HG03039 (cell line): Measurements from ENCODE around the gene SPATA31C2.
"Not testable (repeated sequence)": the region's sequence is repeated elsewhere in the genome, so short reads cannot be mapped to it uniquely, and the experiment has no call there.

Source experiments
- ATAC-seq: cut with Tn5 transposase; IDR thresholded peaks from one replicate; pipeline ENCODE4 v1.9.1; 2021; ENCODE audit warnings: mild to moderate bottlenecking, moderate library complexity; ENCODE audit not compliant: unreplicated experiment

Gene SPATA31C2

DNA sequence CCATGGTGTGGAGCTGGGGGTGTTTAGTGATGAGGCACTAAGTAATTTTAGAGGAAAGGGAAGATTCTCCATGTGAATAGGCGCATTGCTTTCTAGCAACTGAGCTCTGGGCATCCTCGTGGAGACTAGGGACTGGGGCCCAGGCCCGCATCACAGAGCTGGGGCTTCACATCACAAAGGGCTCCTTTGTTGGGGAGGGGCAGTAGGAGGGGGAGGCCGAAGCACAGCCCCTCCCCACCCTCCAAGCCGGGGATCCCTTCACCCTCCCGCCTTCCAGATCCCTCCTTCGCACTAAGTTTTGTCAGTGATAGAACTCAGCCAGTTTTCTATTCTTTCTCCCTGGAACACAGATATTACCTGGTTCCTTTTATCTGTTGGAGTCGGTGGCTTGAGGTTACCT lies at the start of gene SPATA31C2:
SPATA31C2 (minus strand) TSS at position 101 of the 400 bp plus-strand sequence; CDS start at position 72, 29 bp downstream.
- ATAC-seq: not testable (repeated sequence)

DNA sequence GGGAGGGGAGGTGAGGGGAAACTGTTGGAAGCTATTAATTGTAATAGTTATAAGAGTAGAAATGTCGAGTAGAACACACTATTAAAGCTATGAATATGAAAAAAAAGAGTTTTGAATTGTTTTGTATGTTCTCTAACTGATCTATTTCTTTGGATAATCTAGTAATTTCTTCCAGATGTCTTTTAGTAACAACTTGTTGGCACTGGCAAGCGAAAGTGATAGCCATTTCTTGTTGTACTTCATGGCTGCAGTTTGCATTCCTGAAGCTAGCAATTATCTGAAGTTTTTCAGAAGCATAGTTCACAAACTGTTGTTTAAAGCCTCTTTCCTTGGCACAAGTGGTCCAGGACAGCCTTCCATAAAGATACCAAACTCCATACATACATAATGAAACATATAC lies 49.4 kb upstream of the SPATA31C2 start:
- ATAC-seq: no peak

DNA sequence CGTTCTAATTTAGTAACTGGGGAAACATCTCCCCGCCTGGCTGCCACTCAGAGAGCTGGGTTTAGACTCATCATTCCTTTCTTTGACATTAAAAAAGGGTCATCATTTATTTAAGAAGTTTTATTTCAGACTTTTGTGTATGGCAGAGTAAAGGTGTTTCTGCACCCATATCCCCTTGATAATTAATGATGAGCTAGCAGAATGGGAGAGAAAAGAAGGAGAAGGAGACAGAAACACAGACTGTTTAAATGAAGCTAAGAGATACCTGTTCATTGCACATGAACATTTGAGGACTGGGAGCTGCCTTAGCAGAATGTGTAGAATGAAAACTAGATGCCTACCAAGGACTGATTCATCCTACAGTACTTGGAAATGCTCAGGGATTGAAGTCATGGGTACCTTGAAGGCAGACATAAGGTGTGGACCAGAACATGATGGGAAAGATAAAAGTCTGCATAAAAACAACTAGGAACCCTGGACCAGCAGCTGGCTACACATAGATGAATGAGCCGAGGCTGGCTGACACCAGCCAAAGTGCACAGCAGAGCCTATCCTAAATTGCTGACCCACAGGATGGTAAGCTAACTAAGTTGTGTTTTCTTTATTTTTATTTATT lies 48.3 kb upstream of the SPATA31C2 start:
- no peak for ATAC-seq

DNA sequence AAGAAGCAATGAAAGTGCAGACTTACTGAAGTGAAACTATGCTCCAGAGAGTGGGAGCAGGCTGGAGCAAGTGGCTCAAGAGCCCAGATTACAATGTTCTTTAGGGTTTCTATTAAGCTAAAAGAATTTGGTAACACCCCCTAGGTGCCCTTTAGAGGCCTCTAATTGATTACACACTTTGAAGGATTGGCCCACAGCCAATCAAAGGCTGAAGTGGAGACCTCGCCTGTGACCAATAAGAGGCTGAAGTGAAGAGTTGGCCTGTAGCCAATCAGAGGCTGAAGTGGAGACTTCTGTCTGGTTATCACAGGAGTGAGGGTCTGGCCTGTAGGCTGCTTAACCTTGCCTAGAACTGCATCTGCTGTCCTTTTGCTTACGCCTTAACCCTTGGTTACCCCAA lies 46.7 kb upstream of the SPATA31C2 start:
- no peak for ATAC-seq

DNA sequence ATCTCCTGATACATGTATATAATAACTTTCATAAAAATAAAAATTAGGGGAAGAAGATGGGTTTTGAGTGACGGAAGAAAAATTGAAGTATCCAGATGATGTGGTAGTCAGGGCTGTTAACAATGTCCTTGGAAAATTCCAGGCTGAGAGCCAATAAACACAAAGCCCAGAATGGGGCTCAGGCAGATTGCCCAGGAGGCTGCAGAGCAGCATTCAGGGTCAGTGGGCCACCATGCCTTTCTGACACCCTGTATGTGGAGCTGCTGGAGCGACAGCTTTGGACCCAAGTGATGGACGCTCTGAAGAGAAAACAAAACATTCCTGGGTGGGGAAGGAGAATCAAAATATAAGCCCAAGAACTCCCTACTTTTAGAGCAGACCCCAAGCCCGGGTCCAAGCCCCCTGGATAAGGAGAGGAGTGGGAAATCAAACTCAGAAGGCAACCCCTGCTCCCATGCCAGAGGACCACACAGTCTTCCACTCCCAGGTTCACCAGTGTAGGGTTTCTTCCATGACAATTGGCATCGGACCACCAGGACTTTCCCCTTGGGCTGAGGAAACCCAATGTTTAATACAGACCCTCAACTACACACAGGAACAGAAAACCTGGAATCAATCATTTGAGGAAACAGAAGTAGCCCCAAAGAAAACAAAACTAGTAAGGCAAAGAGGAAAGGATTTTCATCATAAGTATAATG lies 45.7 kb upstream of the SPATA31C2 start:
- no peak for ATAC-seq

DNA sequence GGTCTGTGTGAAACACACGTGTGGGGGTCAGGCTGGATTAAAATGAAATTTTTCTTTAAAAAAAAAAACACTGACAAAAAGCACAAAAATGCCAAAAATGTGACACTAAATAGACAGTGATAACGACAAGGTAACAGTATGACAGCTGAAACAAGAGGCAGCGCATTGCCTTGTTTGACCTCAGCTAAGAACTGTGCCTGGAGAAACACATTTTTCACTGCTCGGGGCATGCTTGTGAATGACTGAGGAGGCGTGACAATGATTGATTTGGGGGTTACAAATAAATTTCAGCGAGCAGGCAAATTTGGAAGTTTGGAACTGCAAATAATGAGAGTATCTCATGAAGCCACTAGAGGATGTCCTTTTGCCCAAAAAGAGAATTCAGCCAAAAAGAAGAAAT lies 44.2 kb upstream of the SPATA31C2 start:
- no peak for ATAC-seq

DNA sequence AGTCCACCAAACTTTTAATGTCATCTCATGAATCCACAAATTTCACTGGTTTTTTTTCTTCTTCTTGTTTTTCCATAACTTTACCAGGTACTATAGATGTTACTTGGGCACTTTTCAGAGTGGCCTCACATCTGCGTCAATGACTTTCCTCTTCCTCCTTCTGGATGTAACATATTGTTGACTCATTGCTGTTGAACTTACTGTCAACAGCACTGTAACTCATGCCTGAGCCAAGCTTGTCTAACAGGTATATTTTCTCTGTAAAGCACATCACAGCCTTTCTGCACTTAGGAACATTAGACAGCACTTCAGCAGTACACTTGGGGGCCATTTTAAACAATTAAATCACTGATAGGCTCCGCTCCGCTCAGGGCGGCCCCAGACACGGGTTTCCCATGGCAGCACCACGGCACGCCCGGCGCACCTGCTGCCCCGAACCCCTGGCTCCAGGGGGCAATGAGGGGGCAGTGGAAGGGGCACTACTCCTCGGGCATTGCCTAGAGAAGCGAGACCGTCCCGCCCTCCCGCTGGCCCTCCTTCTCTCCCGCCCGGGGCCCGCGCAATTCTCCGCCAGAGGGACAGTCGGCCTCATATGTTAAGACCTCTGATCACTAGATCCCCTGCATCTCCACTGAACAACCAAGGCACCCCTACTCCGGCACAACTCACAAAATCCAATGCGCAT lies 41.9 kb upstream of the SPATA31C2 start:
- no peak for ATAC-seq

DNA sequence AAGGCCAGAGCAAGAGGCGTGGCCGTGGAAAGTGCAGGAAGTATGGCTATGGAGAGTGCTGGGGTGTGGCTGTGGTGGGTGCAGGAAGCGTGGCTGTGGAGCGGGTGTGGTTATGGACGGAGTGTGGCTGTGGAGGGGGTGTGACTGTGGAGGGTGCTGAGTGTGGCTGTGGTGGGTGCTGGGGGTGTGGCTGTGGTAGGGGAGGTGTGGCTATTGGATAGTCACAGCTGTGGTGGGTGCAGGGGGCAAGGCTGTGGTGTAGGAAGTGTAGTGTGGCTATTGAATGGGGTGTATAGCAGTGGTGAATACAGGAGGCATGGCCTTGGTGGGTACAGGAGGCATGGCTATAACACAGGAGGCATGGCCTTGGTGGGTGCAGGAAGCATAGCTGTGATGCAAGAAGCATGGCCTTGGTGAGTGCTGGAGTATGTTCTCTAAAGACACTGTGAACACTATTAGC lies 40.8 kb upstream of the SPATA31C2 start:
- ATAC-seq: no peak

DNA sequence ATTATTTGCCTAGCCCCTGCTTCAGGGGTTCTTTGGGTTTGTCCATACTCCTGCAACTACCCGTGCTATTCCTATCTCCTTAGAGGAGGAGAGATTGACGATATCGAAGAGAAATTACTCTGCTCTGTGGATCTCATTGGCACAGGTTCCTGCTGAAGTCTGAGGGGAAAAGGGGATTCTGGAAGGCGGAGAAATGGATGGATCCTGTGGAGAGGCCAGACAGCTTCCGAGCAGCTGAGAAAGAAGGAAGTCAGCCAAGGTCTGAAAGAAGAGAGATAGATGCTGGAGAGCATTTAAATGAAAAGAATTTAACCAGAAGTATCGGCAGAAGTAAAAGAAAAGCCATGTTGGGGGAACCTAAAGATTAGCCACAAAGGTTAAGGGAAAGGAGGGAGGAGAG lies 40.4 kb upstream of the SPATA31C2 start:
- ATAC-seq: no peak

DNA sequence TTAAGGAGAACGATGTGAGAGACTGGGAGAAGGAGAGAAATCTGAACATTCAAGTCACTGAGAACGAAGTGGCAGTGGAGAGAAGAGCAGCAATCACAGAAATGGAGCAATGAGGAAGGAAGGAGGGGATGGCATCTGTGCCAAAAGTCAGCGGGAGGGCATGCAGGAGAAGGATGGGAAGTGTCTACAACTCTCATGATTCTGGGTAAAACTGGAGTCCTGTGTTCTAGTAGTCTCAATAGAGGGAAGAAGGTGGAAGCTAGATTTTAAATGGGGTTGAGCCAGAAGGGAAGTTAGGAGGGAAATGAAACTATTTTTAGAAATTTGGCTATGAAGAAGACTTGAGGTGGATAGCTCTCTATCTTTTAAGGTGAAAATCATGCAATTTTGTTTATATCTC lies 39.1 kb upstream of the SPATA31C2 start:
- no peak for ATAC-seq

DNA sequence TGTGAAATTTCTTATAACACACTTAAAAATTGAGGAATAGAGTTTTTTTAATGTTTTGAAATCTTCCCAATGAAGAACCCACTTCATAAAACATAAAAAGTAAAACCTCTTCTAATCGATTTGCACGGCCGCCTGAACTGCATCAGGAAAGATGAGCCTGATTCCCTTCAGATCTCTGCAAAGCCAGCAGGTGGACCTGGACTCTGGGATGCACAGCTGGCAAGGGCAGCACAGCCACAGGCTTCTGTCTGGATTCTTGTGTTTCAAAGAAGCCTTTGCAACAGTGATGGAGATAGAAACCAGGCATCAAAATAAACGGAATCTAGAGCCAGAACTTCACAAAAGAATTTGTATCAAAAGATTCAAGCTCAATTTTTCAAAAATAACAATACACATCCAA lies 36.0 kb upstream of the SPATA31C2 start:
- no peak for ATAC-seq

DNA sequence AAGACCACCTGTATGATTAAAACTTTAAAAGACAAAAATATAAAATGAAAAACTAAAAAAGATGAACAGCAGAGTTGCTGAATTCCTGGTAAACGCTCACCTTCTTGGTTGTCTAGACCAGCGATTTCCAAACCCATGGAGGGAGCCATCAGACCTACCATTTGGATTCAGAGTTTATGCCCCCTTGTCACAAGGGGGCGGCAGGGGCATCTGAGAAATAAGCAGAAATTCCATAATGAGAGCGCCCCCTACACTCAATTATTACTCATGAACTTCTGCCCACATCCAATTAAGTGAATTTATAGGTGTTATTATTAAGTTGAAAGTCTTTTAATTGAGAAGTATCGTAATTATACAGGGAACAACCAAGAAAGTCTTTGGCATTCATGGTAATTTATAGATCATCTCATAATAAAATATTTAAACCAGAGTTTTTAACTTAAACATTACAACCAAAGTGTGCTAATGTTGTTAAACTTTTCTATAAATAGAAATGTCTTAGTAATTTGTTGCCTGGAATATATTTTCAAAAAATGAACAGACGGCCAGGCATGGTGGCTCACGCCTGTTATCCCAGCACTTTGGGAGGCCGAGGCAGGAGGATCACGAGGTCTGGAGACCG lies 35.2 kb upstream of the SPATA31C2 start:
- no peak for ATAC-seq

DNA sequence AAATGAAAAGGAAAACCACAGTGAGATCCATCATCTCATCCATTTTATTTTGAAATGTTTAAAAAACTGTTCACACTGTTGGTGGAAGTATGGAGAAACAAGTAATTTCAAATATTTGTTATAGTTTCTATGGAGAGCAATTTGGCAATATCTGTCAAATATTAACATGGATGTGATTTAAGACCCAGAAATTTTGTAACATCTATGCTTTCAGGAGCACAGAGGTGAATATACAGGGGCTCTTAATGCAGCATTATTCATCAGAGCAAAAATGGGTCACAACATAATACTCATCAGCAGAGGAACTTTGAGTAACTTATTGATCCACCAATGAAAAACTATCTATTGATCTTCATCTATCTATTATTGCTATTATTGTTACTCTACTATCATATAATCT lies 31.4 kb upstream of the SPATA31C2 start:
- ATAC-seq: no peak

DNA sequence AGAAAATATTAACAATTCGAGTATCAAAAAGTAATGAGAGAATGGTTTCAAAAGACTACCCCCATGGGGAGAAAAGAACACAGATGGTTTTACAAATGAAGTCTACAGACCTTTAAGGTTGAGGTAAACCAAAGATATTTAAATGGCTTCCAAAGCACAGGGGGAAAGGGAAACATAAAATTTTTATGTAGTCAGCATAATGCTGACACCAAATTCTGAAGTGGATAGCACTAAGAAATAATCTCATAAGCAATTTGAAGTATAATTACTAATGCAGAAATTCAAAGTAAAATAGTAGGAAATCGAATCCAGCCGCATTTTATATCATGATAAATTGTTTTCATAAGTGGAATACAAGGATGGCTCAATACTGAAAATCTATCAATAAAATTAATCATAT lies 30.3 kb upstream of the SPATA31C2 start:
- no peak for ATAC-seq

DNA sequence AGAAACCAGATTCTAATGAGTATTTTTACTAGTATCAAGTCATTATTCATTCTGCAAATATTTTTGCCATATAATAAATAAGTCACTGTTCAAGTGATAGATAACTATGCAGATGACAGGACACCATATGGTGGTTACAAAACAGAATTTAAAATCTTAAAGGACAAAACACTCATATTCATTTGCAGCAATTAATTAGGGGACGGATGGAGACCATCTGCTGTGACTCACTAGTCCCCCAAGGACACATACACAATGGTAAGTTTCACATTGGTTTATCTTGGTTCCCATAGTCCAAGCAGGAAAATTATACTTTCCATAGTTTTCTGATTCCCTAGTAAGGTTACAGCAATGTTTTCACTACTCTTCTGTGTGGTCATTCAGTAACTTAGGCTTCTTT lies 28.4 kb upstream of the SPATA31C2 start:
- ATAC-seq: no peak

DNA sequence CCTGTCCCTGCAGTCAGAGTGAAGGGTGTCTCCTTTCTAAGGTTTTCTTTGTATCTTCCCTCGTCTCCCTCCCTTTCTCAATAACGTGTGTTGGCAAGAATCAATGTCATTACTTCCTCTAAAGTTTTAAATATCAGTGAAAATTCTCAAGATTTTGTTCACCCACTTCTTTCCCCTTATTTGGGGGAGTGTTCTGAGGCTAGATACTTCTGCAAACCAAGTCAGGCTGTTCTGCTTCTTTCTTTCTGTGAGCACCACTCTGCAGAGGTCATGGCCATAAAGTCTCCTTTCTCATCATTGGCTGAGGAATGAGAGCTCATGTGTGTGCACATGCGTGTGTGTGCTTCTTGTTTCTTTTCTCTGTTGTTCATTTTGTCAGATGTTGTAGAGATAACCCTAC lies 26.6 kb upstream of the SPATA31C2 start:
- no peak for ATAC-seq

DNA sequence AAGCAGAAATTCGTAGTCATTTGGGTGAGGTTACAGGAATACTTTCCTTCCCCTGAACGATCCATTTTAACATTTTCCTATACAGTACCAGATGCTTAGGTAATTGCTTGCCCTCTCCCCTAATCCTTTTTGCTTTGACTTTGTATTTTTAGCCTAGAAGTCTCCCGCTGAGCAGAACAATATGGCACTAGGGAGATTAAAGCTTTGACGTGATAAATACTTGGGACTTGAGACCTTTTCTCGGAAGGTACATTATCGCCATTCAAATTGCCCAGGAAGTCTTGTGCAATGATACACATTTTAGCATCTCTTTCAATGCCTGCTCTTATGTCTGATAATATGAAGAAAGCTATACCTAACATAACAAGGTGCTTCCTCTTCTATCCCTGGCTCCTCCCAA lies 22.9 kb upstream of the SPATA31C2 start:
- no peak for ATAC-seq

DNA sequence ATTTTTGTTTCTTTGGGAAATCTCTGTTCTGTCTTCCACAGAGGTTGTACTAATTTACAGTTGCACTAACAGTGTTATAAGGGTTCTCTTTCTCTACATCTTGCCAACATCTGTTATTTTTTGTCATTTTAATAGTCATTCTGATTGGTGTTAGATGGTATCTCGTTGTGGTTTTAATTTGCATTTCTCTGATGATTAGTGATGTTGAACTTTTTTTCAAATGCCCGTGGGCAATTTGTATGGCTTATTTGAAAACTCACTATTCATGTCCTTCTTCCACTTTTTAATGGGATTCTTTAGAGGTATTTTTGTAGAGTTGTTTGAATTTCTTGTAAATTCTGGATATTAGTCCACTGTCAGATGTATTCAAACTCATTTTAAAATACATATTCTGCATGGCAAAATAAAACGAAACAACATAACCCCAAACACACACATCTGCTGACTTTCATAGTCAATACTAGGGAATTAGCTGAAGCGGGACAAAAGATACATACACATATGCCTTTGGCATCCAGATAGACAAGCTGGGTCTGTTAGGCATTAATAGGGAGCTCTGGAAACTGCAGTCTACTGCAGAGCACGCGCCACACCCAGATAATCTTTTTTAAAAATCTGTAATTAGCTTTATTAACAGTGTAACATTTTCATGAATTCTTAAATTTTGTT lies 5.8 kb upstream of the SPATA31C2 start:
- ATAC-seq: no peak

DNA sequence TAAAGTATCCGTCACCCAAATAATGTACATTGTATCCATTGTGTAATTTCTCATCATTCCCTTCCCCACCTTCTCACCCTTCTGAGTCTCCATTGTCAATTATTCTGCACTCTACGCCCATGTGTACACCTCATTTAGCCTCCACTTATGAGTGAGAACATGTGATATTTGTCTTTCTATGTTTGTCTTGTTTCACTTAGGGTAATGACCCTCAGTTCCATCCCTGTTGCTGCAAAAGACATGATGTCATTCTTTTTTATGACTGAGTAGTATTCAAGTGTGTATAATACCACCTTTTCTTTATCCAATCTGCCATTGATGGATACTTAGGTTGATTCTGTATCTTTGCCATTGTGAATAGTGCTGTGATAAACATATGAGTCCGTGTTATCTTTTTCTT lies 4.9 kb upstream of the SPATA31C2 start:
- no peak for ATAC-seq

DNA sequence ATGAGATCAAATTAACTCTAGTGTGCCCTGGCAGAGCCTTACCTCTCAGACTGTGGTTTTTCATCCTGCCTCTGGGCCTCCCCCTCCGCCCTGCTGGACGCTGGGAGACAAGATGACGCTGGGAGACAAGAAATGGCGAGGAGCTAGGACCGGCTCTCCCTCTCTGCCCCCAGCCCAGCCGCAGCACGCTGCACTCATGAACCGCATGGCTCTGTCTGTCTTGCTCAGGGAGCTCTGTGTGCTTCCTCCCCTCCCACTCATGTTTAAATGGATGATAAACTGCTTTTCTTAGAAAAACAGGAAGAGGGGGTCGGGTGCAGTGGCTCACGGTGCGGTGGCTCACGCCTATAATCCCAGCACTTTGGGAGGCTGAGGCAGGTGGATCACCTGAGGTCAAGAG lies 4.7 kb downstream of the SPATA31C2 start:
- not testable (repeated sequence) for ATAC-seq

DNA sequence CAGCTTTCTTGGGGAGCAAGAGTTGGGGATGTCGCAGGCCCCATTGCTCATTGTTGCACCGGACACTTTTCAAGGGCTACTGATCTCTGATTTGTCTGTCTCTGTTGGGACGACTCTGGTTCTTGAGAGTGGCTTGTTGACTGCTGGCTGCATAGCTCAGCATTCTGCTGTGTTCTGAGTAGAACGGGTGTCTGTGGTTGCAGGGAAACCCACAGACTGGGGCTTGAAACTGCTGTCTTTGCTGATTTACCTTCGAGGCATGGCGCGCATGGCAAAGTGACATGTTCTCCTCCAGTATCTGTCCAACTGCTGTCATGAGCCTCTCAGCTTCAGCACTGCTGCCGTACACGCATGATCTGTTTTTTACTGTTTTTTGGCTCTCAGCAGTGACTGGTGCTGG lies 8.7 kb downstream of the SPATA31C2 start:
- ATAC-seq: not testable (repeated sequence)
